ENCODE data around the gene ITGA4.
"Not testable (repeated sequence)": the region's sequence is repeated elsewhere in the genome, so short reads cannot be mapped to it uniquely, and the experiment has no call there.

The ITGA4 gene

DNA sequence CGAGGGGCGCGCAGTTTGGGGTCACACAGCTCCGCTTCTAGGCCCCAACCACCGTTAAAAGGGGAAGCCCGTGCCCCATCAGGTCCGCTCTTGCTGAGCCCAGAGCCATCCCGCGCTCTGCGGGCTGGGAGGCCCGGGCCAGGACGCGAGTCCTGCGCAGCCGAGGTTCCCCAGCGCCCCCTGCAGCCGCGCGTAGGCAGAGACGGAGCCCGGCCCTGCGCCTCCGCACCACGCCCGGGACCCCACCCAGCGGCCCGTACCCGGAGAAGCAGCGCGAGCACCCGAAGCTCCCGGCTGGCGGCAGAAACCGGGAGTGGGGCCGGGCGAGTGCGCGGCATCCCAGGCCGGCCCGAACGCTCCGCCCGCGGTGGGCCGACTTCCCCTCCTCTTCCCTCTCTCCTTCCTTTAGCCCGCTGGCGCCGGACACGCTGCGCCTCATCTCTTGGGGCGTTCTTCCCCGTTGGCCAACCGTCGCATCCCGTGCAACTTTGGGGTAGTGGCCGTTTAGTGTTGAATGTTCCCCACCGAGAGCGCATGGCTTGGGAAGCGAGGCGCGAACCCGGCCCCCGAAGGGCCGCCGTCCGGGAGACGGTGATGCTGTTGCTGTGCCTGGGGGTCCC is at the start of gene ITGA4:
Gene ITGA4 (plus strand): TSS at position 266 of the 620 bp plus-strand sequence. CDS start 269 bp downstream, at position 535.
- DNase-seq, result peak; percentile 61 to 72

DNA sequence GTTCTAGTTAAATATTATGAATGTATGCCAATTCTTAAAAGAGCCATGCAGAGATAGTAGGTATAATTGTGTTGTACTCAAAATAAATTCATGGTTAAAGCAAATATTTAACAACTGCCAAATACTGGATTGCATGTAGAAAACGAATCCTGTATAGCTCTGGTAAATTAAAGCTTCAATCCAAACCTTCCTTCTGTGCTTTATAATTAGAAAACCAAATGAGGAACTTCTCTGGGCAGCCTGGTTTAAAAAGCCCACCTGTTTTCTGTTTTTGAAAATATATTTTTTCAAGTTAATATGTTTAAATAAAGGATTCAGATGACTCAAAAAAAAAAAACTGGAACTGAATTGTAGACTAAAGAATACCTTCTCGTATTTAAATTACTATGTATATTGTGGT is 48.3 kb upstream of the ITGA4 start:
- DNase-seq, result no peak

DNA sequence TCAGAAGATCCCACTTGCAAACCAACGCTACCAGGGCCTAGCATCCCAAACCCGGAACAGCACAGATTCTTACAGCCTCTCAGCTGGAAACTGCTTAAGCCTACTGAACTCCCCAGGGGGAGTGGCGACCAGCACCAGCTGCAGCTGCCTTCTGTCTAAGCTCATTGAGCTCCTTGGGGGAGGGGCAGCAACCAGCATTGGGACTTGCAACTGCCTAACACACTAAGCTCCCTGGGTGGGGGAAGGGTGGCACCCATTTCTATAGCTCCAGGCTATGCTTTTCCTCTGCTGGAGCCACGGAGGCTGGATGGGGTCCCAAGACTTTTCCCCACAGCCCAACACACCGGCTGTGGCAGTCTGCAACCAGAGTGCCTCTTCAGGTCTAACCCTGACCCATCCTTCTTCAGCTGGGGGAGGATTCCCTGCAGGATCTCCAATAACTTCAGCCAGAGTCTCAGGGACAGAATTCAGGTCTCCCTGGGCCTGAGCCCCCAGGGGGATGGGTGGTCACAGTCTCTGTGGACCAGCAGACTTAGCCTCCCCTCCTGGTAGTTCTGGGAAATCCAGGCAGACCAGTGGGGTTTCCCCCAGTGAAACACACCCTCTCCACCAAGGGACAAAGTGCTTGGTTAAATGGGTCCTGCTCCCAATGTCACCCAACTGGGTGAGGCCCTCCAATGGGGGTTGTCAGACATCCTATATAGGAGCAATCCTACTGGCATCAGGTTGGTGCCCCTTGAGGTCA is 45.9 kb upstream of the ITGA4 start:
- no peak for DNase-seq

DNA sequence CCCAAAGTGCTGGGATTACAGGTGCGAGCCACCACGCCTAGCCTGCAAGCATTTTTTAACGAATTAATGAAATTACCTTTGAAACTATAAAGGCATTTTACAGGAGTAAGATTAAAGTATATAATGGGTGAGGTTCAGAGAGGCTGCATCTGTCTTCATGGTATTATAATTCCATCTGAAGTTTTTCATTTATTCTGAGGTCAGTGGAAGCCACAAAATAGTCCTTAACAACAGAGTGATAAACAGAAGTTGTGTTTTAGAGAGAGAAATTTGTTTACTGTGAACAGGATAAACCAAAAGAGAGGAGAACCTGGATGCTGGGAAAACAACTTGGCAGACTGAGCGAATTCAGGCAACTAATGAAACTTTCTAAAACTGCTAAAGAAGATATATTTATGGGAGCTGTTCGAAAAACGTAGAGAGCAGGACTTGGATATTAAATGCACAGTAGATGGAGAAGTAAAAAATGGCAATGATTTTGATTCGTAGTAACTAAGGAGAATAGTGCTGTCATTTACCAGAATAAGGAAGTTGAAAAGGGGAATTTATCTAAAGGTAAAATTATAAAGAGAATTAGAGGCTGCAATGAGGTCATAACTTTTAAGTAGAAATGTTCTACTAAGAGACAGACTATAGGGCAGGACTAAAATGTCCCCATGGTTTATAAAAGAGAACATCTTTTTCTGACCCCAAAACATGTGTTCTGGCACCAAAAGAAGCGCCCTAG is 37.9 kb upstream of the ITGA4 start:
- peak in 1 of 2 donors; percentile 77 for DNase-seq

DNA sequence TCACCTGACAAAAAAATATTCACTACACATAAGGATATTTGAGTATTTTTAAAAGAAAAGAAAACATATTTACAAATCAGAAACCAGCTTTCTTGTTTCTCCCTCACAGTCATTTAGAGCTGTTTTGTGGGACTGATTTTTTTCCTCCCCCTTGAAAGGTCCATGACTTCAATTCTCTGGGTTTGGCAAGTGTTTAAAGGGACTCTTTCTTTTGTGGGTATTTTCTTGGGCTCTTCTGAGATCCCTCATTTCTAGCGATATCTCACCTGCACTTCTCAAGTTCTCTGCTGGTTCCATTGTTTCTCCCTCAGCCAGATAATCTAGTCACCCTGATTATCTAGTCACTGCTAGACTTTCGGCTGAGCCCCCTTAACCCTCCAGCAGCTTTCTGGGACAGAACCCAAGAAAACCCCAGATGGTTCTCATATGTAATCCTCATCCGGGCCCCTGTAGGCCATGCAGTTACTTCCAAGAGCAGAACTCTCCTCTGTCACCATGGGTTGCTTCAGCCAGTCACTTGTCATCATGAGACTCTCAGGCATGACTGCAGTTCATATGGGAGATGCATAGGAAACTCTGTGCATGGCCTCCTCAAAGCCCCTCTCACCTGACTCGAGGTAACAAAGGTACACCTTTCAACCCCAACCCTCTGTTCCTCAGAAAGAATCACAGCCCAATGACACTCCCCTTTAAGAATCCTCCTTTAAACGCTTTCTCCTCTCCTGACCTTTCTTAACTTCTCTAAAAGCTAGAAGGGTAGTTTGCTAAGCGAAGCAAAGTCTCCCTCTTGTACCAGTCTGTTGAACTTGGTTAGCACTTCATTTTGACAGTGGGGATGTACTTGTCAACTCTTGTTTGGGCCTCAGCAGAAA is 36.7 kb upstream of the ITGA4 start:
- no peak for DNase-seq

DNA sequence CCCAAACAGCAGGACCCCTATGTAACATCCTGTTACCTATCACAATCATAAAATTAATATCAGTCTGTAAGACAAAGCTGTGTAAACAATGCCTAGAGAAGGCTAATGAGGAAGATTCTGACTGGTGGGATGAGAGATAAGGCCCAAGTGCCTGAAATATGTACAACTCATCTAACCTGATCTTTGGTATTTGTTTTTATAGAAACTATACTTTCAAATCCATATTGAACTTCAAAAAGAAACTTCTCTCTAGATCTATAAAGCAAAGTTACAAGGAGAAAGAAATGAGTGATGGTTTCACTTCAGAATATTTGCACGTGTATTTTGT is 36.1 kb upstream of the ITGA4 start:
- no peak for DNase-seq

DNA sequence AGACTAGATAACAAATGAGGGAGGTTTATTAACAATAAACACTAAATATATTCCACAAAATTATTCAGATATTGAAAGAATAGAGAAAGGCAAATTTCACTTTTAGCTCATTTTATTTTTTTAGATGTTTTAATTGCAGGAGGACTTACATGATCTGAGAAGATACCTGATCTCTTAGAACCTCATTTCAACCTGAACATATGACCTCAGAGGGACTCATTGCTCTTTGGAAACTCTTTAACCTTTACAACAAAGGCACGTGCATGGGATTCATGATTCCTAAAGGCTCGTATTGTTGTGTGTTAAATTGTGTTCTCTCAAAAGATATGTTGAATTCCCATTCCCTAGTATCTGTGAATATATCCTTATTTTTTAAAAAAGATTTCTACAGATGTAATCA is 35.7 kb upstream of the ITGA4 start:
- no peak for DNase-seq

DNA sequence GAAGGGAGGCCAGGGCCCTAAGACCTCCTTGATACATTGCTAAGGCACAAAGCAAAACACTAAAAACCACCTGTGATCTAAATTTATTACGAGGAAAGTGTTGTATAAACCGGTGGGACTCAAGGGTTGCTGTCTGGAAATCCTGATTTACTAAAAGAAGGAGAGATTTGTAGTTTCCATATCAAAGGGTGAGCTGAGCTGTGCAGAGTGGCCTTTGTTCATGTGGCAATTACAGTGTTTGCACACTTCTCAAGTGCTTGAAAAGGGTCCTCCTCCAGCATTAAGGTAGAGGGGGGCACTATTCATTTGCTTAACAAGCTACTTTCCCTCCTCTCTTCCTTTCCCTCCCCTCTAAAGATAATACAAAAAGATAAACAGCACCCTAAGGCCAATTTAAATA is 30.5 kb upstream of the ITGA4 start:
- no peak for DNase-seq

DNA sequence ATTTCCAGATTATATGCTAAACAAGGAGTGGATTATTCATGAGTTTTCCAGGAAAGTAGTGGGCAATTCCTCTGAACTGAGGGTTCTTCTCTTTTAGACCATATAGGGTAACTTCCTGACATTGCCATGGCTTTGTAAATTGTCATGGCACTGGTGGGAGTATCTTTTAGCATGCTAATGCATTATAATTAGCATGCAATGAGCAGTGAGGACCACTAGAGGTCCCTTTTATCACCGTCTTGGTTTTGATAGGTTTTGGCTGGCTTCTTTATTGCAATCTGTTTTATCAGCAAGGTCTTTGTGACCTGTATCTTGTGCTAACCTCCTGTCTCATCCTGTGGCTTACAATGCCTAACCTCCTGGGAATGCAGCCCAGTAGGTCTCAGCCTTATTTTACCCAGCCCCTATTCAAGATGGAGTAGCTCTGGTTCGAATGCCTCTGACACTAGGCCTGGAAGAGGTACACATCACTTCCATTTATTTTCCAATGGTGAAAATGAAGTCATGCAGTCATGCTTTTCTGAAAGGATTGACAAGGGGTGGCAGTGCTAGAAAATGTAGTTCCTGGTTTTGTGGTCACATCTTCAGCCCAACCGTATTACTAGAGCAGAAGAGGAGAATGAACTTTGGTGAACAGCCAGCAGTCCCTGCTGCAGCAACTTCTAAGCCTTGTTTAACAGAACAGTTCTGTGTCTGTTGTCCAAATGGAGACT is 26.6 kb upstream of the ITGA4 start:
- peak in 1 of 2 donors; percentile 57 for DNase-seq

DNA sequence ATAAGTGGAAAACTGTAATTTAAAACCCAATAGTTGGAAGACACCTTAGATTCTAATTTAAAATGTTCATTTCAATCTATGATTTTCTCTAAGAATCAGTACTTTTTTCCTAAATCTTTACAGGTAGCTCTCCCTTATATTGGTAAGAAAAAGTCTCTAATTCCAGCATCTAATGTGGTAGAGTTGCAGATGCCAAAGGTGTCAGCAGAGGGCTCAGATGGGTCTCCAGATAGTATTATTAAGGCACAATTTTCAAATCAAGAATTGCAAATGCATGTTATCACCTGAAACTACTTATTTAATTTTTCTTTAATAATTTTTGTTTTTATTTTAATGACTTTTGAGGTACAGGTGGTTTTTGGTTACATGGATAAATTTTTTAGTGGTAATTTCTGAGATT is 25.5 kb upstream of the ITGA4 start:
- no peak for DNase-seq

DNA sequence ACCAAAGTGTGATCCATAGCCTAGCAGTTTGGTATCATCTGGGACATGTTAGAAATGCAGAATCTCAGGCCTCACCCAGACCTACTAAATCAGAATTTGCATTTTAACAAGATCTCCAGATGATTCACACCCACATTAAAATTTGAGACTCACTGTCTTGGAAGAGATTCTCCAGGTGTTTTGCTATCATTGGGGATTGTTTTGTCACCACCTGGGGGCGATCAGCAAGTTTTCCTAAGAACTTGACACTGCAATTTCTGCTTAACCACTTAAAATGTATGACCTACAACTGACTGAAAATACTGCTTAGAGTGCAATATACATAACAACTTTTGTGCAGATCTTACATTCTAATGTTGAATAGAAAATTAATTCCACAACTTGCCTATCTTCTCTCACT is 18.9 kb upstream of the ITGA4 start:
- DNase-seq, result no peak

DNA sequence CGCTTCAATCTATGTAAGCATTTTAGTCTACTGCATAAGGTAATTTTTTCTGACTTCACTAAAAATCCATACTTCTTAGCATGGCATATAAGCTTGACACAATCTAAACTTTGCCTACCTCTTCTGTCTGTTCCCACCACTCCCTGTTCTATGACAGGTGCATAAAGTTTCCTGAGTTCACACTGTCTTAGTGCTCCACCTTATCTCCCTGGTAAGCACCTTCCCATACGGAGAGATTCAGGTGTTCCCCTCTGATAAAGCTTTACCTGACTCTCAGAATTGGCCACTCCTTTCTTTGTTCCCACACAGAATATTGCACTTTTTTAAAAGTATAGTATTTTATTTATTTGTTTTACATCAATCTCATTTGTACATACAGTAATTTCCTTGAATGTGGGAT is 16.8 kb upstream of the ITGA4 start:
- no peak for DNase-seq

DNA sequence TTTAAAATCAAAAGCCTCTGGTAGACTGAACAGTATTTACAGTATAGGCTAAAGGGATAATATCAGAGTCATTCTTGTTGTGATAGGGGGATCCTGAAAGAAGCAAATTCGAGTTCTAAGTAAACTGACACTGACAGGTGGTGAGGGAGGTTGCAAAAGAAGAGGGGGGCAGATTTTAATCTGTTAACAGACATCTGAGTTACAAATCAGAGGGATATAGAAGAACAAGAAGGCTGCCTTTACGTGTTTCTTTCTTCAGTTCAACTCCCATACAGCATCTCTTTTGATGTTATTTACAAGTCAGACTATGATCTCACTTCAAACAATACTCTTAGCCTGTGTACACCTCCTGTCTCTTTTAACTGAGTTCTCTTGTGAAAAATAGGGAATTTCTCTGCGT is 16.3 kb upstream of the ITGA4 start:
- DNase-seq, result no peak

DNA sequence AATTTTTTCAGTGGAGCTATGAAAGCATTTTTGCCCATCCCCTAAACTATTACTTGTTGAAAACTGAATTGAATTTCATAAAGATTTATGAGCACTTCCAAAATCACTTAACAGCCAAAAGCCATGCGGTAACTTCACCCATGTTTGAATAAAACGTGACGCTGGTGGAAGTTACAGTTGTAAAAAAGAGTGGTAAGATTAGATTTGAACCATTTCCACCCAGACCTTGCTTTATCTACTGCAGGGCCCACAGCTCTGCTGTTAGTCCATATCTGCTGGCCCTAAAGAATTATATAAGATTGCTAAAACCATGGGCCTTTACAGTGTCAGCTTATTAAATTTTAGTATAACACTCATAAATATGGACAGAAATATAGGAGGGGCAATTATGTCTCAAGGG is 15.5 kb upstream of the ITGA4 start:
- DNase-seq, result no peak

DNA sequence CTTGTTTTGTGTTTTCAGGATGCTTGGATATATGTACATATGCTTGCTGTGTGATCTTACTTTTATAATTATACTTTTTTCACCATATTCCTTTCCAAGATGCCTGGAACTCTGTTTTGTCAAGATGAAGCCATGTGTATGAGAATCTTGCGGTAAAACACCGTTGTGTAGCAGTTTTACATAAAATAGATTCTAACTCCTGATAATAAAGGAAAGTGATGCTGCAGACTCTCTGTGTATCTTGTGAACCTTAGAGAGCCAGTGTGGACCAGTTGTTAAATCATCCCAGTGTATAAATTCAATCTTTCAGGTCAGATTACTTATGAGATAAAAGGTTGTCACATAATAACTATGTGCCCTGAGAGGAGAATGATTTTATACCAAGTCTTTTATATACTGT is 12.5 kb upstream of the ITGA4 start:
- DNase-seq, result no peak

DNA sequence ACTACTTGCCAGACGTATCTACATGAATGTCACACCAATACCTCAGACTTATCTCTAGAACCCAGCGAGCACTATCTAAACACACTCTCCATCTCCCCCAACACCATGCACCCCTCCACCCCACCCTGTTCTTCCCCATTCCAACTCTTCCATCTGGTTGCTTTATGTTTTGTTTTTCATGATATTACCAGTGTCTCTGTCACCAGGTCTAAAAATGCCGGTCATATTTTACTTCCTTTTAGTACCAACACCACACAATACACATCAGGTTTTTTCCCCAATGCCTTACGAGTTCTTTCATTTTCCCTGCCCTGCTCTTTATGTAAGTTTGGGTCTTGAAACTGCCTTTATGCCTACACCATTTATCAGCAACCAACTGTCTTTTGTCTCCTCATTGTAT is 10.2 kb upstream of the ITGA4 start:
- peak in 1 of 2 donors; percentile 41 for DNase-seq

DNA sequence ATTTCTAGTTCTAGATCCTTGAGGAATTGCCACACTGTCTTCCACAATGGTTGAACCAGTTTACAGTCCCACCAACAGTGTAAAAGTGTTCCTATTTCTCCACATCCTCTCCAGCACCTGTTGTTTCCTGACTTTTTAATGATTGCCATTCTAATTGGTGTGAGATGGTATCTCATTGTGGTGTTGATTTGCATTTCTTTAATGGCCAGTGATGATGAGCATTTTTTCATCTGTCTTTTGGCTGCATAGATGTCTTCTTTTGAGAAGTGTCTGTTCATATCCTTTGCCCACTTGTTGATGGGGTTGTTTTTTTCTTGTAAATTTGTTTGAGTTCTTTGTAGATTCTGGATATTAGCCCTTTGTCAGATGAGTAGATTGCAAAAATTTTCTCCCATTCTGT is 7.9 kb upstream of the ITGA4 start:
- DNase-seq, result not testable (repeated sequence)

DNA sequence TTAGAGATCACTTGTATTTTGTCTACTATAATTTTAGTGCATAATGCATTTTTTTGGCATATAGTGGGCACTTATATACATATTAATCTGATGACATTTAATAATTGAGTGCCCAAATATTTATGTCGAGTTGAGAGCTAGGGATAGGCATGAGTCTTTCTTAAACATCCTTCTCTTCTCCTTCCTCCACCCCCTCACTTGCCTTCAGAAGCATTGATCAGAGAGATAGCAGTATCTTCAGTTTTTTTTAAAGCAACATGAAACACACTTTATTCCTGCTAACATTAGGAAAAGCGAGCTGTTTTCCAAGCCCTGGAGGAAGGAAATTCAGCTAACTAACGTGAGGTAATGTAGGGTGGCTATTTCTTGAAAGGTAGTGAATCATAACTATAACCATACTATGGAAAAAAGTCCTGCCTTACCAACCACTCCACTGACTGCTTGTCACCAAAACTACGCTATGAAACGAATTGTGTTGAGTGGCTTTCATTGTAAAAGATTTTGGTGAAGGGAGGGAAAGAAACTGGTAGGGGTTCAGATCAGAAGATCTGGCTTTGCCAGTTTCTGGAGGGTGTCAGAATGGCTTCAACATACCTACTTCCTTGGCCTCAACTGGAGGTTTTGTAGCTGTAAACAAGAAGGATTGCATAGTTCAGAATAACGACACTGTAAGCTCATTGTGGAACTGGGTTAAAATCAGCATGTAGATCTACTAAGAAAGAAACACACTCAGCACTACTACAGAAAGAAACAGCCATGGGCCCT is 2.3 kb upstream of the ITGA4 start:
- no peak for DNase-seq

DNA sequence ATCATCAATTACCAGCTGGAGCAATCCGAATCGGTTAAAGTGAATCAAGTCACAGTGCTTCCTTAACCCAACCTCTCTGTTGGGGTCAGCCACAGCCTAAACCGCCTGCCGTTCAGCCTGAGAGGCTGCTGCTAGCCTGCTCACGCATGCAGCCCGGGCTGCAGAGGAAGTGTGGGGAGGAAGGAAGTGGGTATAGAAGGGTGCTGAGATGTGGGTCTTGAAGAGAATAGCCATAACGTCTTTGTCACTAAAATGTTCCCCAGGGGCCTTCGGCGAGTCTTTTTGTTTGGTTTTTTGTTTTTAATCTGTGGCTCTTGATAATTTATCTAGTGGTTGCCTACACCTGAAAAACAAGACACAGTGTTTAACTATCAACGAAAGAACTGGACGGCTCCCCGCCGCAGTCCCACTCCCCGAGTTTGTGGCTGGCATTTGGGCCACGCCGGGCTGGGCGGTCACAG is 496 bp upstream of the ITGA4 start:
- DNase-seq, result peak; percentile 57 to 82

DNA sequence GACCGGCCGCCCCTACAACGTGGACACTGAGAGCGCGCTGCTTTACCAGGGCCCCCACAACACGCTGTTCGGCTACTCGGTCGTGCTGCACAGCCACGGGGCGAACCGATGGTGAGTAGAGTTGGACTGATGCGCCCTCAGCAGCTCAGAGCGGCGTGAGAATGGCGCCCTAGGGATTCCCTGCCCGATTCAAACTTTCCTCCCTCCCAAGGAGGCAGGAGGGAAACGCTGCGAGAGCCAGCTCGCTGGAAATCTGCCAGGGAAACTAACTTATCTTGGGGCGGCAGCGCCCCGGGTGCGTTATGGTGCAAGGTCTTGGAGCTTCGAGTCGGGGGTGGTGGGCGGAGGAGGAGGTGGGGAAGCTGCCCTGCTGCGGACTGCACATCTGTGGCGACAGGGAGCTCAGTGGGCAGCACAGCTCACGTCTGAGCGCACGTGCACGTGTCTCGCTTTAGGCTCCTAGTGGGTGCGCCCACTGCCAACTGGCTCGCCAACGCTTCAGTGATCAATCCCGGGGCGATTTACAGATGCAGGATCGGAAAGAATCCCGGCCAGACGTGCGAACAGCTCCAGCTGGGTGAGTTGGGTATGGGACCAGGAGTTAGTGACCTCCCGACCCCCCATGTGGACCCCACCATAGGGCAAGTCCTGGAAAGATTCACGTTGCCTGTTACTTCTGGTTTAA is 697 bp downstream of the ITGA4 start:
- DNase-seq, result peak; percentile 30 to 56

DNA sequence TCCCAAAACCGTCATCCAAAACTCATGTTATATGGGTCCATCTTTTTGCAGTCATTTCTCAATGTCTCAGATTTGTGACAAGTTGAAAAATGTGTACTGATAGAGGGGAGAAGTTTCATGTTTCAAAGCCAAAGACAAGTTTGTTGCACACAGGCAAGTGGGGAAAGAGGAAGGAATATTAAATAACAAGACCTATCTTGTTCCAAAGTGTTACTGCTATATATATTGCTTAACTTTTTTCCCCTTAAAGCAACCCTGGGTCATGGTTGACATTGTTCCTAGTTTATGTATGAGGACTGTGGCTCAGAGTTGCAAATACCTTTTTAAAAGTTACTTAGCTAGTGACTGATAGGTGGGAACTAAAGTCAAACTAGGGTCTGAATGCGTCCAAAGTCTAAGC is 1.7 kb downstream of the ITGA4 start:
- DNase-seq, result no peak
